ENCODE results near the gene LATS2. TPM values are rescaled to one million over a fixed set of nuclear protein-coding genes. Genes with fewer than 3 reads are reported as not detected.

LATS2 gene
- total RNA-seq, 1 experiment from 2014 or later = 18.8 TPM

DNA sequence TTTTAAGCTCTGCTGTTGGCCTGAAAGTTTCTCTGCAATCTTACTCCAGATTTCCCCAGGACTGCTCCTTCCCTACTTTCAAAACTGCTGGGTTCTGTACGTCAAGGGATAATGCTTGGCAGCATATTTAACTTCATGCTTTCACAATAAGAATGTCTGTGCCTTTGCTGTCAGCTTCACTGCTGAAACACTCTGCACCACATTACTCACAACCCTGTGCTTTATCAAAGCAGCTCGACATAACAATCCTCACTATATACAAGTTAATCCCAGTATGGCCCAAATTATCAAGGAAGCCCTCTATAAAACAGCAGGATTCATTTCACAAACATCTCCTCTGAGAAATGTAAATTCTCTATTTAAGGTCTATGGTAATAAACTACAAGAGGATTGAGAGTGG is 17.5 kb downstream of the LATS2 start:
- Histone ChIP-seq H3K36me3 (ENCODE audit: control insufficient read depth in 1 of 2, insufficient read depth in 2 of 2, low read length in 2 of 2) (peaks cover 3 to 4% of the 10 kb centered on the region in 2 experiments; a peak in 1 of 4 replicates), H3K4me1 (ENCODE audit: control insufficient read depth in 1 of 2, insufficient read depth in 2 of 2, low read length in 2 of 2) (no peaks in the 10 kb centered on the region), H2AFZ (ENCODE audit: low read depth, low read length, poor library complexity, severe bottlenecking) (no peak overlapping the region), H3K4me3 (replicated peaks in 1 of 2; ENCODE audit: low read depth in 1 of 2, low read length in 2 of 2) (no peak overlapping the region), H3K79me2 (ENCODE audit: insufficient read depth, low read length) (peaks cover 95% of the 10 kb centered on the region), H3K9me3 (ENCODE audit: control insufficient read depth in 1 of 2, insufficient read depth in 1 of 2, low read depth in 1 of 2, low read length in 2 of 2) (no peaks in the 10 kb centered on the region), H3K27me3 (ENCODE audit: insufficient read depth, low read length) (no peaks in the 10 kb centered on the region), H3K4me2 (ENCODE audit: low read length) (no peak overlapping the region), H3K9ac (ENCODE audit: low read length) (no peak overlapping the region), H4K20me1 (ENCODE audit: insufficient read depth) (no peaks in the 10 kb centered on the region), H3K9me2 (ENCODE audit: insufficient read depth) (no peaks in the 10 kb centered on the region), H3K27ac (ENCODE audit: low read depth, low read length) (no peak overlapping the region)
- ChIA-PET POLR2A (no interaction called here), CTCF (no interaction called here), RAD21 (ENCODE audit: low non-redundant PET in 1 of 2, low total read pairs in 2 of 2, uncharacterized antibody in 2 of 2, unreplicated experiment in 2 of 2) (no interaction called here)
- no TSS peak for BruUV-seq (replicated peaks)
- TF ChIP-seq ELF1 (IDR thresholded peaks at IDR 0.05; ENCODE audit: borderline replicate concordance, low read depth) (no peak), POLR2AphosphoS5 (IDR thresholded peaks at IDR 0.05; ENCODE audit: low read depth, low read length) (no peak), SIN3A (IDR thresholded peaks at IDR 0.05; ENCODE audit: low read depth) (no peak), ZNF274 (IDR thresholded peaks at IDR 0.05; ENCODE audit: low read depth, low read length) (no peak), SP1 (IDR thresholded peaks at IDR 0.05; ENCODE audit: low read depth) (no peak), SRF (IDR thresholded peaks at IDR 0.05; ENCODE audit: low read depth) (no peak), TCF7L2 (IDR thresholded peaks at IDR 0.05; ENCODE audit: borderline replicate concordance, extremely low read depth, insufficient read depth, insufficient read length) (no peak), ZFX (IDR thresholded peaks at IDR 0.05) (no peak), EZH2 (IDR thresholded peaks at IDR 0.05) (no peak)
- TF ChIP-seq, protein P1, sequence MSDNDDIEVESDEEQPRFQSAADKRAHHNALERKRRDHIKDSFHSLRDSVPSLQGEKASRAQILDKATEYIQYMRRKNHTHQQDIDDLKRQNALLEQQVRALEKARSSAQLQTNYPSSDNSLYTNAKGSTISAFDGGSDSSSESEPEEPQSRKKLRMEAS (IDR thresholded peaks at IDR 0.05) = no peak
- DNase-seq (ENCODE audit: low read depth, low spot score) (no peak), ATAC-seq (no peak)
- intact Hi-C loops (cut with micrococcal nuclease) = no loop called here

DNA sequence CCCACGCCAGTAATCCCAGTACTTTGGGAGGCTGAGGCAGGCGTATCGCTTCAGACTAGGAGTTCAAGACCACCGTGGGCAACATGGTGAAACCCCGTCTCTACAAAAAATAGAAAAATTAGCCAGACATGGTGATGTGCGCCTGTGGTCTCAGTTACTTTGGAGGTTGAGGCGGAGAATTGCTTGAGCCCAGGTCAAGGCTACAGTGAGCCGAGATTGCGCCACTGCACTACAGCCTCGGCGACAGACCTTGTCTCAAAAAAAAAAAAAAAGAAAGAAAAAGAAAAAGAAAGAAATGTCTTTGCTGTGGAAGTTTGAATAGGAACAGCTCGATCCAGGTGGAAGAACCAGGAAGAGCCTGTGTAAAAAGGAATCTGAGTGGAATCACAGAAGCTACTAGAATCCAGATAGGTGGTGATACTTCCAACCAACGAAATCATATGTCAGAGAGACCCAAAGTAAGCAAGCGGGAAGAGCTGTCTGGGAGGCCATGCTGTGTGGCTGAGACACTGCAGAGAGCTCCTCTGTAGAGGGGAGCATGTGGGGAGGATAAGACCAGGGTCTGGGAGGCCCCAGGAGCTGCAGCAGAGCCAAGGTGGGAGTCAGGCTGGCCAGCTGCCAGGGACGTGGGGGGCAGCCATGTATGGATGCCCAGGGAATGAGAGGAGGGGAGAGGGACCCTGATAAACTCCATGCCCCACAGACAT is 21.1 kb downstream of the LATS2 start:
- Histone ChIP-seq H3K4me2 (ENCODE audit: low read length) (no peak overlapping the region), H4K20me1 (ENCODE audit: insufficient read depth) (no peaks in the 10 kb centered on the region; the same call in 1 of the 2 replicates), H3K36me3 (ENCODE audit: control insufficient read depth in 1 of 2, insufficient read depth in 2 of 2, low read length in 2 of 2) (peaks cover 0 to 3% of the 10 kb centered on the region in 2 experiments; a peak in 1 of 4 replicates), H3K4me1 (ENCODE audit: control insufficient read depth in 1 of 2, insufficient read depth in 2 of 2, low read length in 2 of 2) (no peaks in the 10 kb centered on the region), H3K79me2 (ENCODE audit: insufficient read depth, low read length) (peaks cover 97% of the 10 kb centered on the region), H3K9me3 (ENCODE audit: control insufficient read depth in 1 of 2, insufficient read depth in 1 of 2, low read depth in 1 of 2, low read length in 2 of 2) (no peaks in the 10 kb centered on the region), H3K9me2 (ENCODE audit: insufficient read depth) (no peaks in the 10 kb centered on the region), H2AFZ (ENCODE audit: low read depth, low read length, poor library complexity, severe bottlenecking) (no peak overlapping the region), H3K27me3 (ENCODE audit: insufficient read depth, low read length) (no peaks in the 10 kb centered on the region), H3K27ac (ENCODE audit: low read depth, low read length) (no peak overlapping the region), H3K4me3 (replicated peaks in 1 of 2; ENCODE audit: low read depth in 1 of 2, low read length in 2 of 2) (no peak overlapping the region), H3K9ac (ENCODE audit: low read length) (no peak overlapping the region)
- intact Hi-C loops (cut with micrococcal nuclease) = no loop called here
- POLR2A ChIA-PET = no interaction called here
- no peak for TF ChIP-seq CEBPB (IDR thresholded peaks at IDR 0.05; ENCODE audit: low read depth)
- TF ChIP-seq POLR2AphosphoS5 (IDR thresholded peaks at IDR 0.05; ENCODE audit: low read depth, low read length) = no peak
- ATAC-seq (no peak), DNase-seq (ENCODE audit: low read depth, low spot score) (no peak)
- BruUV-seq (replicated peaks) = no TSS peak
- RAD21 ChIA-PET (ENCODE audit: low non-redundant PET in 1 of 2, low total read pairs in 2 of 2, uncharacterized antibody in 2 of 2, unreplicated experiment in 2 of 2) = no interaction called here
- CTCF ChIA-PET = no interaction called here

Measured in HCT116 (cell line).